IMR-90 (cell line): Measurements from ENCODE around the gene RNF227. TPM values are rescaled to one million over a fixed set of nuclear protein-coding genes. Genes with fewer than 3 reads are reported as not detected.

Experiments used
- ATAC-seq: fragments of 200-7000 bp; cut with Tn5 transposase; 2 replicates; pipeline ENCODE4 v1.9.1; 2020; ENCODE audit warnings: low read depth, mild to moderate bottlenecking, moderate library complexity
- BruUV-seq: library from RNA; stranded (reverse); fragments of 400-500 nt; replicated peaks from 2 replicates; lab custom pipeline; 2021; lab: Mats Ljungman, UMichigan
- CTCF ChIA-PET: fragments of 300-600 bp; formaldehyde crosslinking; extraction: SDS; loops from one replicate; lab custom pipeline; 2021; ENCODE audit warnings: antibody characterized with exemption; lab: Yijun Ruan, JAX
- POLR2A ChIA-PET: fragments of 300-600 bp; sonication (Branson Sonifier 250); formaldehyde crosslinking; loops from one replicate; lab custom pipeline; 2022; ENCODE audit warnings: antibody characterized with exemption; ENCODE audit not compliant: unreplicated experiment; lab: Charles Lee
- DNase-seq: peaks from one replicate; pipeline ENCODE4 v3.0.0; 2013
- H2AFZ ChIP-seq: replicated peaks from 2 replicates; pipeline ENCODE3; 2013; ENCODE audit warnings: low read length, mild to moderate bottlenecking; ENCODE audit not compliant: poor library complexity
- H2AK5ac ChIP-seq: 2 replicates; pipeline ENCODE4 v1.6.1; 2013; ENCODE audit warnings: low read depth, low read length, inconsistent platforms
- H2AK9ac ChIP-seq: replicated peaks from 2 replicates; pipeline ENCODE3; 2013; ENCODE audit warnings: mild to moderate bottlenecking, low read depth, low read length, moderate library complexity; ENCODE audit not compliant: poor library complexity
- H2BK120ac ChIP-seq: 2 replicates; pipeline ENCODE4 v1.6.1; 2013; ENCODE audit warnings: low read depth, low read length, inconsistent platforms
- H2BK15ac ChIP-seq: 3 replicates; pipeline ENCODE4 v1.6.1; 2013; ENCODE audit warnings: low read depth, low read length, inconsistent platforms
- H2BK20ac ChIP-seq: 2 replicates; pipeline ENCODE4 v1.6.1; 2013; ENCODE audit warnings: low read depth, mild to moderate bottlenecking, inconsistent platforms, low read length, moderate library complexity
- H2BK5ac ChIP-seq: 2 replicates; pipeline ENCODE4 v1.6.1; 2013; ENCODE audit warnings: mild to moderate bottlenecking, low read depth, low read length, inconsistent platforms; ENCODE audit not compliant: poor library complexity, severe bottlenecking
- H3K14ac ChIP-seq: replicated peaks from 2 replicates; pipeline ENCODE4 v1.6.1; 2013; ENCODE audit warnings: low read depth, low read length, inconsistent platforms
- H3K18ac ChIP-seq: 2 replicates; pipeline ENCODE4 v1.6.1; 2013; ENCODE audit warnings: low read depth, low read length, control low read depth
- H3K23ac ChIP-seq: 2 replicates; pipeline ENCODE4 v1.6.1; 2013; ENCODE audit warnings: low read depth, low read length, inconsistent platforms
- H3K27ac ChIP-seq: 2 replicates; pipeline ENCODE4 v1.5.1; 2013; ENCODE audit warnings: mild to moderate bottlenecking, control low read depth, low read length; ENCODE audit not compliant: insufficient read depth
- H3K27me3 ChIP-seq: 2 replicates; pipeline ENCODE4 v1.6.1; 2013; ENCODE audit warnings: low read length; ENCODE audit not compliant: control insufficient read depth, insufficient read depth
- H3K36me3 ChIP-seq: 2 replicates; pipeline ENCODE4 v1.6.1; 2013; ENCODE audit warnings: low read length, mixed read lengths; ENCODE audit not compliant: control insufficient read depth, insufficient read depth
- H3K4ac ChIP-seq: 2 replicates; pipeline ENCODE4 v1.6.1; 2013; ENCODE audit warnings: low read depth, low read length, inconsistent platforms
- H3K4me1 ChIP-seq: 2 replicates; pipeline ENCODE4 v1.6.1; 2013; ENCODE audit warnings: low read length, mixed read lengths; ENCODE audit not compliant: control insufficient read depth, insufficient read depth
- H3K4me2 ChIP-seq: 2 replicates; pipeline ENCODE4 v1.6.1; 2013; ENCODE audit warnings: low read depth, mild to moderate bottlenecking, control low read depth, low read length, moderate library complexity
- H3K4me3 ChIP-seq: 2 replicates; pipeline ENCODE4 v1.5.1; 2013; ENCODE audit warnings: low read depth, mild to moderate bottlenecking, control low read depth, low read length, moderate library complexity; ENCODE audit not compliant: insufficient read depth
- H3K56ac ChIP-seq: 2 replicates; pipeline ENCODE4 v1.6.1; 2013; ENCODE audit warnings: low read length, inconsistent platforms; ENCODE audit not compliant: insufficient read depth; ENCODE audit errors: extremely low read depth
- H3K79me1 ChIP-seq, 2 experiments: 2 replicates each; pipeline ENCODE4 v1.6.1; 2013; ENCODE audit warnings: low read length in 2 of 2, inconsistent platforms in 1 of 2, low read depth in 1 of 2
- H3K9ac ChIP-seq: 2 replicates; pipeline ENCODE4 v1.6.1; 2013; ENCODE audit warnings: low read depth, low read length, control low read depth
- H3K9me1 ChIP-seq: 2 replicates; pipeline ENCODE4 v1.6.1; 2013; ENCODE audit warnings: low read length, inconsistent platforms; ENCODE audit not compliant: insufficient read depth
- H3K9me3 ChIP-seq: 2 replicates; pipeline ENCODE4 v1.6.1; 2013; ENCODE audit warnings: low read length; ENCODE audit not compliant: control insufficient read depth, insufficient read depth
- H4K20me1 ChIP-seq: 2 replicates; pipeline ENCODE4 v1.6.1; 2013; ENCODE audit warnings: low read length, inconsistent platforms; ENCODE audit not compliant: insufficient read depth
- H4K5ac ChIP-seq: 2 replicates; pipeline ENCODE4 v1.6.1; 2013; ENCODE audit warnings: mild to moderate bottlenecking, low read depth, low read length, control low read depth
- H4K8ac ChIP-seq, 2 experiments: 2 replicates each; pipeline ENCODE4 v1.6.1; 2013; ENCODE audit warnings: low read depth in 2 of 2, low read length in 2 of 2, control low read depth in 1 of 2, inconsistent platforms in 1 of 2
- H4K91ac ChIP-seq: 2 replicates; pipeline ENCODE4 v1.6.1; 2013; ENCODE audit warnings: low read depth, low read length, inconsistent platforms; ENCODE audit not compliant: insufficient read depth
- MAZ ChIP-seq: IDR thresholded peaks from 2 replicates; pipeline ENCODE4 v1.6.1; 2012; ENCODE audit warnings: low read depth, mild to moderate bottlenecking, low read length, improper control_type of control experiment, moderate library complexity, borderline replicate concordance
- MXI1 ChIP-seq: IDR thresholded peaks from 2 replicates; pipeline ENCODE4 v1.6.1; 2012; ENCODE audit warnings: low read depth, mild to moderate bottlenecking, low read length, moderate library complexity, borderline replicate concordance
- NFE2L2 ChIP-seq: fragments of 150-350 bp; IDR thresholded peaks from 2 replicates; pipeline ENCODE4 v1.6.1; 2016; ENCODE audit warnings: low read depth, mild to moderate bottlenecking, low read length
- SMC3 ChIP-seq: fragments of 150-350 bp; IDR thresholded peaks from 2 replicates; pipeline ENCODE4 v1.6.1; 2016; ENCODE audit warnings: low read depth, mild to moderate bottlenecking, antibody characterized with exemption, low read length, moderate library complexity
- WGBS, 2 experiments: methylation state at CpG; one replicate each; pipeline versions ENCODE4 v1.1.5 to v1.1.7; 2013; ENCODE audit warnings: missing lambda C conversion rate in 2 of 2; ENCODE audit not compliant: insufficient read length in 1 of 2; ENCODE audit errors: extremely low coverage in 2 of 2; 5-methylcytosine and 5-hydroxymethylcytosine counted together
- dilution Hi-C: fragments of 300-500 bp; cut with HindIII; formaldehyde crosslinking; loops from one replicate; pipeline ENCODE4 v1.14.3; 2018; ENCODE audit warnings: low sequenced_read_pairs; ENCODE audit not compliant: unreplicated experiment
- in situ Hi-C: fragments of 300-500 bp; cut with MboI; formaldehyde crosslinking; loops from 3 replicates; pipeline ENCODE4 v1.14.3; 2019; ENCODE audit warnings: low sequenced_read_pairs, inconsistent platforms, mixed read lengths
- intact Hi-C: fragments of 100-400 bp; cut with micrococcal nuclease; formaldehyde crosslinking; loops from 2 replicates; pipeline ENCODE4 v1.10.0; 2022
- polyA plus RNA-seq, 3 experiments: library from polyadenylated mRNA; depleted of rRNA; stranded (reverse); fragments of >200 nt; gene quantifications; 2 replicates each; pipeline ENCODE4 v1.2.3, GENCODE V29; 2012; ENCODE audit warnings: low replicate concordance in 1 of 3
- total RNA-seq: library from RNA; depleted of rRNA; stranded (reverse); fragments of >200 nt; gene quantifications from 2 replicates; pipeline ENCODE4 v1.2.3, GENCODE V29; 2012
- TF ChIP-seq, protein P1 (sequence below): conservative IDR thresholded peaks from 2 replicates; pipeline ENCODE4 v1.5.1; 2012; ENCODE audit warnings: mild to moderate bottlenecking, low read depth, low read length, improper control_type of control experiment

The RNF227 gene
- total and polyA plus RNA-seq, 2 of the 4 experiments (the other 2 are of a cell fraction): 1.3 to 3.1 TPM

DNA sequence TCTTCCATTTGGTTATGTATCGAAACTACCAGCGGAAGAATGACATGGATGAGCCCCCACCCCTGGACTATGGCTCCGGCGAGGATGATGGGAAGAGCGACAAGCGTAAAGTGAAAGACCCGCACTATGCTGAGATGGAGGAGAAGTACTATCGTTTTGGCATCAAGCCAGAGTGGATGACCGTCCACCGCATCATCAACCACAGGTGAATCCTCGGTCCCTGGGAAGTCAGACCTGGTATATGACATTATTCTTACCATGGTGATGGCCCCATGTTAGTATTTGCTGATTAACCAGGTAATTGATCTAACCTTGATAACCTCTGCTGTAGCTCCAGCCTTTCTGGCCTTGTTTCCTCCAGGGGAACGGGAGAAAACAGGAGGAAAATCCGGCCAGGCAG lies 19.0 kb downstream of the RNF227 start:
- Histone ChIP-seq H4K5ac (no peak overlapping the region), H2AFZ (no peak overlapping the region), H3K4me1 (no peaks in the 10 kb centered on the region), H2AK5ac (no peak overlapping the region), H3K79me1 (peaks cover 0 to 29% of the 10 kb centered on the region in 2 experiments; a peak in 3 of 4 replicates), H3K18ac (no peak overlapping the region), H2BK20ac (no peak overlapping the region), H3K56ac (no peak overlapping the region), H3K27me3 (no peaks in the 10 kb centered on the region), H4K8ac (no peak overlapping the region), H3K4ac (no peak overlapping the region), H3K14ac (no peak overlapping the region), H2BK5ac (no peak overlapping the region), H4K91ac (no peak overlapping the region), H2BK120ac (no peak overlapping the region), H3K9ac (no peak overlapping the region), H3K4me3 (no peak overlapping the region), H3K27ac (no peak overlapping the region), H3K36me3 (peaks cover 73% of the 10 kb centered on the region), H4K20me1 (peaks cover 3% of the 10 kb centered on the region; the same call in 1 of the 2 replicates), H3K23ac (no peak overlapping the region), H2BK15ac (no peak overlapping the region), H2AK9ac (no peak overlapping the region), H3K9me1 (no peaks in the 10 kb centered on the region), H3K4me2 (no peak overlapping the region), H3K9me3 (no peaks in the 10 kb centered on the region)
- no peak for ATAC-seq
- dilution Hi-C loops: no loop called here
- in situ Hi-C loops: loop anchor here (5.0 kb wide), 1 partner anchor 35 kb away; no protein-coding TSS in a partner anchor
- WGBS, 2 experiments: 84% methylated on average over 4 of the region's 13 CpGs; no CpG with 5 or more reads in 1 of the 2 experiments
- POLR2A ChIA-PET: no interaction called here
- TF ChIP-seq NFE2L2: no peak
- TF ChIP-seq MAZ: no peak
- no peak for TF ChIP-seq SMC3
- TF ChIP-seq, protein P1, sequence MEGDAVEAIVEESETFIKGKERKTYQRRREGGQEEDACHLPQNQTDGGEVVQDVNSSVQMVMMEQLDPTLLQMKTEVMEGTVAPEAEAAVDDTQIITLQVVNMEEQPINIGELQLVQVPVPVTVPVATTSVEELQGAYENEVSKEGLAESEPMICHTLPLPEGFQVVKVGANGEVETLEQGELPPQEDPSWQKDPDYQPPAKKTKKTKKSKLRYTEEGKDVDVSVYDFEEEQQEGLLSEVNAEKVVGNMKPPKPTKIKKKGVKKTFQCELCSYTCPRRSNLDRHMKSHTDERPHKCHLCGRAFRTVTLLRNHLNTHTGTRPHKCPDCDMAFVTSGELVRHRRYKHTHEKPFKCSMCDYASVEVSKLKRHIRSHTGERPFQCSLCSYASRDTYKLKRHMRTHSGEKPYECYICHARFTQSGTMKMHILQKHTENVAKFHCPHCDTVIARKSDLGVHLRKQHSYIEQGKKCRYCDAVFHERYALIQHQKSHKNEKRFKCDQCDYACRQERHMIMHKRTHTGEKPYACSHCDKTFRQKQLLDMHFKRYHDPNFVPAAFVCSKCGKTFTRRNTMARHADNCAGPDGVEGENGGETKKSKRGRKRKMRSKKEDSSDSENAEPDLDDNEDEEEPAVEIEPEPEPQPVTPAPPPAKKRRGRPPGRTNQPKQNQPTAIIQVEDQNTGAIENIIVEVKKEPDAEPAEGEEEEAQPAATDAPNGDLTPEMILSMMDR: no peak
- no peak for TF ChIP-seq MXI1
- BruUV-seq: no TSS peak
- intact Hi-C loops: loop anchor here (1.0 to 5.0 kb wide), 3 partner anchors 35 to 155 kb away; no protein-coding TSS in a partner anchor
- peak; percentile 12 for DNase-seq
- CTCF ChIA-PET: no interaction called here
